KMS-11 (cell line): Measurements from ENCODE around the gene BAIAP2.

Source experiments
- H2AFZ ChIP-seq: fragments of 200-600 bp; sonication (generic); 2 replicates; pipeline ENCODE4 v1.6.1; 2016; ENCODE audit warnings: antibody characterized with exemption, mixed run types, low read depth
- H3K27ac ChIP-seq: fragments of 200-600 bp; sonication (generic); 2 replicates; pipeline ENCODE4 v1.6.1; 2016; ENCODE audit warnings: mild to moderate bottlenecking, mixed run types
- H3K27me3 ChIP-seq: fragments of 200-600 bp; sonication (generic); 2 replicates; pipeline ENCODE4 v1.6.1; 2017; ENCODE audit warnings: mild to moderate bottlenecking, low read depth, mixed run types, moderate library complexity; ENCODE audit not compliant: insufficient read depth
- H3K36me3 ChIP-seq: fragments of 200-600 bp; sonication (generic); 2 replicates; pipeline ENCODE4 v1.6.1; 2017; ENCODE audit warnings: mild to moderate bottlenecking, mixed run types; ENCODE audit not compliant: insufficient read depth
- H3K4me1 ChIP-seq: fragments of 200-600 bp; sonication (generic); 2 replicates; pipeline ENCODE4 v1.6.1; 2016; ENCODE audit warnings: mild to moderate bottlenecking, low read depth, mixed run types; ENCODE audit not compliant: poor library complexity, severe bottlenecking
- H3K4me2 ChIP-seq: fragments of 200-600 bp; sonication (generic); 2 replicates; pipeline ENCODE4 v1.7.0; 2016; ENCODE audit warnings: mild to moderate bottlenecking, mixed run types
- H3K4me3 ChIP-seq: fragments of 200-600 bp; sonication (generic); IDR thresholded peaks from 2 replicates; pipeline ENCODE4 v1.6.1; 2017; ENCODE audit warnings: low read depth, low read length, mixed read lengths; ENCODE audit not compliant: insufficient read depth
- H3K79me2 ChIP-seq: fragments of 200-600 bp; sonication (generic); 2 replicates; pipeline ENCODE4 v1.6.1; 2016; ENCODE audit warnings: low read depth, mixed run types; ENCODE audit not compliant: insufficient read depth
- H3K9ac ChIP-seq: fragments of 200-600 bp; sonication (generic); 2 replicates; pipeline ENCODE4 v1.6.1; 2016; ENCODE audit warnings: mild to moderate bottlenecking, mixed run types
- H4K20me1 ChIP-seq: fragments of 200-600 bp; sonication (generic); 2 replicates; pipeline ENCODE4 v1.6.1; 2016; ENCODE audit warnings: mild to moderate bottlenecking, mixed run types; ENCODE audit not compliant: insufficient read depth
- CTCF ChIP-seq: fragments of 200-600 bp; sonication (generic); conservative IDR thresholded peaks from 2 replicates; pipeline ENCODE4 v1.6.1; 2017; ENCODE audit warnings: low read depth, mild to moderate bottlenecking, antibody characterized with exemption, low read length, moderate library complexity, mixed read lengths

Gene BAIAP2

GRCh38 chr17:81069135-81069645 is 34.2 kb downstream of the BAIAP2 start:
- H3K9ac ChIP-seq = no peak overlapping the region
- no peak overlapping the region for H3K4me3 ChIP-seq
- H3K4me2 ChIP-seq = no peak overlapping the region
- no peaks in the 10 kb centered on the region for H3K36me3 ChIP-seq
- no peaks in the 10 kb centered on the region for H3K79me2 ChIP-seq
- peaks cover 5% of the 10 kb centered on the region for H3K4me1 ChIP-seq
- no peak overlapping the region for H3K27ac ChIP-seq
- H4K20me1 ChIP-seq = no peaks in the 10 kb centered on the region
- no peak for TF ChIP-seq CTCF
- H2AFZ ChIP-seq = no peak overlapping the region
- H3K27me3 ChIP-seq = peaks cover 98% of the 10 kb centered on the region

DNA sequence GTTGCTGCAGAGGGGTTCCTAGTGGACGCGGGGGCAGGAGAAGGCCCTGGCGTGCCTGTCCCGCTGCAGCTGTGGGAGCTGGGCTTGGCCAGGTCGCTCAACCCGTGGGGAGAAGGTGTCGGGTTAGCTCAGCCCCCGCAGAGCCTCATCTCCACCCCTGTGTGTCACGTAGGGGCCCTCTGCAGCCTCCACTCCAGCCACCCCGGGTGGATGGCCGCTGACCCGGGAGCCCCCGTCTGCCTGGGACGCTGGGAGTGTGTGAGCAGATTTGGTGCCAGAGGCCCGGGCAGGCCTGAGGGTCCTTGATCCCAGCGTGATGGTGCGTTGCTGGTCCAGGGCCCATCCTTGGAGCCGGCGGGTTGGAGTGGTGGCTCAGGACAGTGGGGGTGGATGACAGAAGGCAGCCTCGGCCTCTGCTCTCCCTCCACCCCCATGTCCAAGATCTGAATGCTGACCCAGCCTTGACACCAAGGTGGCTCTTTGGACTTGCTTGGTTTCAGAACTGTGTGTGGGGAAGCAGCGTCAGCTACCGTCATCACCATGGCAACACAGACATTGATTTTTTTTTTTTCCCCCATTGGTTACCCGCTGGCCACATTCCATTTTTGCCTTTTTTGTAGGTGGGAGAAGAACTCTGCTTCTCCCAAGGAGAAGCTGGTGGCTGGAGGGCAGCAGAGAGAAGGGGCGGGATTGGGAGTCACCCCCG is 35.7 kb downstream of the BAIAP2 start:
- no peak overlapping the region for H2AFZ ChIP-seq
- H3K4me1 ChIP-seq = peaks cover 5% of the 10 kb centered on the region
- no peak overlapping the region for H3K4me2 ChIP-seq
- H3K27me3 ChIP-seq = peaks cover 98% of the 10 kb centered on the region
- no peak overlapping the region for H3K9ac ChIP-seq
- H3K4me3 ChIP-seq = no peak overlapping the region
- H3K36me3 ChIP-seq = no peaks in the 10 kb centered on the region
- no peaks in the 10 kb centered on the region for H4K20me1 ChIP-seq
- H3K79me2 ChIP-seq = no peaks in the 10 kb centered on the region
- TF ChIP-seq CTCF = no peak
- H3K27ac ChIP-seq = no peak overlapping the region

- H4K20me1 ChIP-seq = no peaks in the 10 kb centered on the region
- no peak for TF ChIP-seq CTCF
- no peak overlapping the region for H2AFZ ChIP-seq
- H3K27me3 ChIP-seq = peaks cover 97% of the 10 kb centered on the region
- no peak overlapping the region for H3K9ac ChIP-seq
- H3K4me2 ChIP-seq = no peak overlapping the region
- peaks cover 5% of the 10 kb centered on the region for H3K4me1 ChIP-seq
- no peak overlapping the region for H3K27ac ChIP-seq
- no peak overlapping the region for H3K4me3 ChIP-seq
- H3K36me3 ChIP-seq = no peaks in the 10 kb centered on the region
- no peaks in the 10 kb centered on the region for H3K79me2 ChIP-seq
Observed at GRCh38 chr17:81071761-81072741, 37.1 kb downstream of the BAIAP2 start.

- Histone ChIP-seq H3K27me3 (peaks cover 98% of the 10 kb centered on the region), H3K36me3 (no peaks in the 10 kb centered on the region), H3K4me1 (peaks cover 5% of the 10 kb centered on the region), H3K9ac (no peak overlapping the region), H3K27ac (no peak overlapping the region), H2AFZ (no peak overlapping the region), H3K4me3 (no peak overlapping the region), H3K4me2 (no peak overlapping the region), H4K20me1 (no peaks in the 10 kb centered on the region), H3K79me2 (no peaks in the 10 kb centered on the region)
- no peak for TF ChIP-seq CTCF
Observed at GRCh38 chr17:81073967-81074839, 39.3 kb downstream of the BAIAP2 start.
